NCI-H510A treated with DMSO at 0.1 percent for 48 hours (cell line): ENCODE results near the gene LRP8.

Experiments
- DNase-seq: peaks from one replicate; lab custom pipeline; 2025; lab: John Stamatoyannopoulos, UW

The LRP8 gene

GRCh38 chr1:53259932-53260331 lies 67.9 kb downstream of the LRP8 start:
- no peak for DNase-seq

- no peak for DNase-seq
These were observed 69.7 kb downstream of the LRP8 start for GRCh38 chr1:53258216-53258615.

GRCh38 chr1:53257454-53258081 lies 70.3 kb downstream of the LRP8 start:
- no peak for DNase-seq

- no peak for DNase-seq
These were observed 71.1 kb downstream of the LRP8 start for GRCh38 chr1:53256511-53257453.

GRCh38 chr1:53255031-53255430 lies 72.8 kb downstream of the LRP8 start:
- no peak for DNase-seq

- DNase-seq = no peak
These were observed 73.7 kb downstream of the LRP8 start for GRCh38 chr1:53254011-53254640.

GRCh38 chr1:53250325-53250724 lies 77.5 kb downstream of the LRP8 start:
- no peak for DNase-seq

GRCh38 chr1:53249706-53250105 lies 78.2 kb downstream of the LRP8 start:
- DNase-seq = no peak

GRCh38 chr1:53246261-53247134 lies 81.4 kb downstream of the LRP8 start:
- no peak for DNase-seq

GRCh38 chr1:53244141-53244540 lies 83.7 kb downstream of the LRP8 start:
- no peak for DNase-seq

- no peak for DNase-seq
These were observed 85.5 kb downstream of the LRP8 start for GRCh38 chr1:53242381-53242780.

- DNase-seq = no peak
These were observed 86.0 kb downstream of the LRP8 start for GRCh38 chr1:53241828-53242227.

- DNase-seq = peak; percentile 92
These were observed 89.4 kb downstream of the LRP8 start, which contains the start of gene MAGOH for GRCh38 chr1:53238197-53239155. MAGOH (minus strand) TSS chr1:53238518; CDS start chr1:53238448, 70 bp downstream.

GRCh38 chr1:53237638-53238037 lies 90.2 kb downstream of the LRP8 start:
- DNase-seq = no peak

GRCh38 chr1:53220962-53221286 lies 106.9 kb downstream of the LRP8 start:
- no peak for DNase-seq

- peak; percentile 82 for DNase-seq
These were observed 107.5 kb downstream of the LRP8 start, which contains the start of gene CZIB for GRCh38 chr1:53220171-53220961. CZIB (minus strand) TSS chr1:53220634; CDS start chr1:53220575, 59 bp downstream.

- peak; percentile 51 for DNase-seq
These were observed 108.2 kb downstream of the LRP8 start for GRCh38 chr1:53219711-53220110.

- DNase-seq = no peak
These were observed 109.7 kb downstream of the LRP8 start for GRCh38 chr1:53218201-53218600.

- DNase-seq = no peak
These were observed 113.4 kb downstream of the LRP8 start for GRCh38 chr1:53214376-53214940.
